ENCODE results near the gene SUSD6.

DNA sequence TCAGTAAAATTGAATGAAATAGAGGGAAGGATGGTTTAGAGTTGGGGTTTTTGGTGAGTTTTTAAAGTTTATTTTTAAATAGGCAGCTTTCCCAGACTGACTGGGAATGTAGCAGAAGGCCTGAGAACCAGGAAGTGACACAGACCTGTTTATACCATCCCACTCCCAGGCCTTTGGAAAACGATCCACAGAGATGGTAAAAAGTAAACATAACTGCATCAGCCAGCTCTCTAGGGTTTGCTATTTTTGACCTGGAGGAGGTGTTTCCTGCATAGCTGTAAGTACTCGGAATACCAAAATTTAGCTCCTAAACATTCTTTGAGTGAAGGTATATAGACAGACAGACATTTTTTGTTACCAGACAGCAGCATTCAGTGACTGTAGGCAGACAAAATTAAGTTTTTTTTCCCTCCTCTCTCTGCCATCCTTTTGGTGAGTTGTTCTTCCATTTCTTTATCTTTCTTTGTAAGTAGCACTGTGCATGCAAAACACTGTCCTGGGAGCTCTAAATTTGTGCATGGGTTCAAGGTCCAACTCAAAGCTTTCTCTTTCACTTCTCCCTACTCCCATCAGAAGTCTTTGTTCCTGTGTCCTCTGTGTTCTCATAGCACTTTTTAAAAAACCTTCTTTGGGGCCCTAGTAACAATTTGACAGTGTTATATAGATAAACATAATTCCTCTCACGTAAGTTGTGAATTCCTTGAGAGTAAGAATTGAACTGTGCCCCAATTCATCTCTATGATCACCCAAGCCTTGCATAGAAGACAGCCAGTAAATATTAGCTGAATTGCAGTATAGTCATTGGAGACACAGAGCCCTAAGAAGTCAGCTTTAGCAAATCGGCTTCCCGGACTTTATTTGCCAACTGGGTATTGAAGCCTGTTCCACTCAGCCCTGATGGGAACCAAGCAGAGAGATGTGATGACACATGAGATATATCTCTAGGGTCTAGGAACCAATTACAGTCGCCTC, 37.4 kb downstream of the SUSD6 start:
- TF ChIP-seq, protein P1, sequence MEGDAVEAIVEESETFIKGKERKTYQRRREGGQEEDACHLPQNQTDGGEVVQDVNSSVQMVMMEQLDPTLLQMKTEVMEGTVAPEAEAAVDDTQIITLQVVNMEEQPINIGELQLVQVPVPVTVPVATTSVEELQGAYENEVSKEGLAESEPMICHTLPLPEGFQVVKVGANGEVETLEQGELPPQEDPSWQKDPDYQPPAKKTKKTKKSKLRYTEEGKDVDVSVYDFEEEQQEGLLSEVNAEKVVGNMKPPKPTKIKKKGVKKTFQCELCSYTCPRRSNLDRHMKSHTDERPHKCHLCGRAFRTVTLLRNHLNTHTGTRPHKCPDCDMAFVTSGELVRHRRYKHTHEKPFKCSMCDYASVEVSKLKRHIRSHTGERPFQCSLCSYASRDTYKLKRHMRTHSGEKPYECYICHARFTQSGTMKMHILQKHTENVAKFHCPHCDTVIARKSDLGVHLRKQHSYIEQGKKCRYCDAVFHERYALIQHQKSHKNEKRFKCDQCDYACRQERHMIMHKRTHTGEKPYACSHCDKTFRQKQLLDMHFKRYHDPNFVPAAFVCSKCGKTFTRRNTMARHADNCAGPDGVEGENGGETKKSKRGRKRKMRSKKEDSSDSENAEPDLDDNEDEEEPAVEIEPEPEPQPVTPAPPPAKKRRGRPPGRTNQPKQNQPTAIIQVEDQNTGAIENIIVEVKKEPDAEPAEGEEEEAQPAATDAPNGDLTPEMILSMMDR (IDR thresholded peaks at IDR 0.05; ENCODE audit: insufficient read depth, low read length): no peak
- TF ChIP-seq POLR2AphosphoS5 (IDR thresholded peaks at IDR 0.05; ENCODE audit: low read depth) (no peak), SPI1 (IDR thresholded peaks at IDR 0.05; ENCODE audit: borderline replicate concordance, low read depth) (no peak), GABPA (IDR thresholded peaks at IDR 0.05; ENCODE audit: low read depth) (no peak)
- TF ChIP-seq, protein P2, sequence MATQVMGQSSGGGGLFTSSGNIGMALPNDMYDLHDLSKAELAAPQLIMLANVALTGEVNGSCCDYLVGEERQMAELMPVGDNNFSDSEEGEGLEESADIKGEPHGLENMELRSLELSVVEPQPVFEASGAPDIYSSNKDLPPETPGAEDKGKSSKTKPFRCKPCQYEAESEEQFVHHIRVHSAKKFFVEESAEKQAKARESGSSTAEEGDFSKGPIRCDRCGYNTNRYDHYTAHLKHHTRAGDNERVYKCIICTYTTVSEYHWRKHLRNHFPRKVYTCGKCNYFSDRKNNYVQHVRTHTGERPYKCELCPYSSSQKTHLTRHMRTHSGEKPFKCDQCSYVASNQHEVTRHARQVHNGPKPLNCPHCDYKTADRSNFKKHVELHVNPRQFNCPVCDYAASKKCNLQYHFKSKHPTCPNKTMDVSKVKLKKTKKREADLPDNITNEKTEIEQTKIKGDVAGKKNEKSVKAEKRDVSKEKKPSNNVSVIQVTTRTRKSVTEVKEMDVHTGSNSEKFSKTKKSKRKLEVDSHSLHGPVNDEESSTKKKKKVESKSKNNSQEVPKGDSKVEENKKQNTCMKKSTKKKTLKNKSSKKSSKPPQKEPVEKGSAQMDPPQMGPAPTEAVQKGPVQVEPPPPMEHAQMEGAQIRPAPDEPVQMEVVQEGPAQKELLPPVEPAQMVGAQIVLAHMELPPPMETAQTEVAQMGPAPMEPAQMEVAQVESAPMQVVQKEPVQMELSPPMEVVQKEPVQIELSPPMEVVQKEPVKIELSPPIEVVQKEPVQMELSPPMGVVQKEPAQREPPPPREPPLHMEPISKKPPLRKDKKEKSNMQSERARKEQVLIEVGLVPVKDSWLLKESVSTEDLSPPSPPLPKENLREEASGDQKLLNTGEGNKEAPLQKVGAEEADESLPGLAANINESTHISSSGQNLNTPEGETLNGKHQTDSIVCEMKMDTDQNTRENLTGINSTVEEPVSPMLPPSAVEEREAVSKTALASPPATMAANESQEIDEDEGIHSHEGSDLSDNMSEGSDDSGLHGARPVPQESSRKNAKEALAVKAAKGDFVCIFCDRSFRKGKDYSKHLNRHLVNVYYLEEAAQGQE (IDR thresholded peaks at IDR 0.05; ENCODE audit: insufficient replicate concordance, low read depth): no peak
